ENCODE data around the gene AOPEP. TPM values are rescaled to one million over a fixed set of nuclear protein-coding genes. Genes with fewer than 3 reads are reported as not detected.

The AOPEP gene
- total RNA-seq, 1 donor from 2014 or later: 22.1 TPM

DNA sequence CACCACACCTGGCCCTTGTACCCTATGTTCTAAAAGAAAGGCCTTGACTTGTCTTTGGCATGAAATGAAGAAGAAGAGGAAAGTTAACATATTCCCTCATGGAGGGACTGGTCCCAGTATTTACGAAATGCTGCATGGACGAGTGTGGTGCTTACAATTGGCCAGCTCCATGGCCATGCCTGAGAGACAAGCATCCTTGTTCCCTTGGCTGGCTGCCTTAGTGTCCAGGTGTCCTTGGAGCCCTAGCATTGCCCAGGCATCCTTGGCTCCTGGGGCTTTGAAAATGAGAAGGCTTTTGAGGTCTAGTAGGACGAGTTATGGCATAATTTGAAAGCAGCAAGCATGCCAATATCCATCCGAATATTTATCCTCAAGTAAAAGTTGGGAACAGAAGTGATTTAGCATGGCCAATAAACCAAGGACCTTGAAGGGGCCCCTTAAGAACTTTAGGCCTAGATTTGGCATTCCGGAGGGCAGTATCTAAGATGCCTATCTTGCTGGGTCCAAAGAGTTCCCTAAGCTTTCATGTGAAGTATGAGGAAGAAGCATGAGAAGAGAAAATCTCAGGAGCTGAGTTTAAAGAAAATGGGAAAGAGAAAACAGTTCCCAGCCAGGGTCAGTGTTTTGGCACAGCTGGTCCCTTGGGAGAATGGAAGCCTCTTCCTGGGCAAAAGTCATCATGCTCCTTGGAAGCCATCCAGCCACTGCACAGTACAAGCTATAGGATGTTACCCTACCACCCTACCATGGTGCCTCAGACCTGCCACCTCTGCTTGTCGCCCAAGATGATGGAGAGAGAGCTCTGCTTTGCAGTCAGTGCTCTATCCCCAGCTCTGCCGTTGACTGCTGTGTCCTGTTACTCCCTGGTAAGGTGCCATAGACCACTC, 91.0 kb downstream of the AOPEP start:
- Mint-ChIP-seq H3K4me1 (ENCODE audit: unreplicated experiment) (peaks cover 8% of the 10 kb centered on the region), H3K9me3 (ENCODE audit: unreplicated experiment) (no peaks in the 10 kb centered on the region), H3K27me3 (ENCODE audit: unreplicated experiment) (no peaks in the 10 kb centered on the region), H3K36me3 (ENCODE audit: low read depth, unreplicated experiment) (peaks cover 5% of the 10 kb centered on the region), H3K4me3 (ENCODE audit: unreplicated experiment) (no peak overlapping the region), H3K27ac (ENCODE audit: unreplicated experiment) (no peak overlapping the region)
- DNase-seq (ENCODE audit: low spot score): no peak
- TF ChIP-seq, protein P1, sequence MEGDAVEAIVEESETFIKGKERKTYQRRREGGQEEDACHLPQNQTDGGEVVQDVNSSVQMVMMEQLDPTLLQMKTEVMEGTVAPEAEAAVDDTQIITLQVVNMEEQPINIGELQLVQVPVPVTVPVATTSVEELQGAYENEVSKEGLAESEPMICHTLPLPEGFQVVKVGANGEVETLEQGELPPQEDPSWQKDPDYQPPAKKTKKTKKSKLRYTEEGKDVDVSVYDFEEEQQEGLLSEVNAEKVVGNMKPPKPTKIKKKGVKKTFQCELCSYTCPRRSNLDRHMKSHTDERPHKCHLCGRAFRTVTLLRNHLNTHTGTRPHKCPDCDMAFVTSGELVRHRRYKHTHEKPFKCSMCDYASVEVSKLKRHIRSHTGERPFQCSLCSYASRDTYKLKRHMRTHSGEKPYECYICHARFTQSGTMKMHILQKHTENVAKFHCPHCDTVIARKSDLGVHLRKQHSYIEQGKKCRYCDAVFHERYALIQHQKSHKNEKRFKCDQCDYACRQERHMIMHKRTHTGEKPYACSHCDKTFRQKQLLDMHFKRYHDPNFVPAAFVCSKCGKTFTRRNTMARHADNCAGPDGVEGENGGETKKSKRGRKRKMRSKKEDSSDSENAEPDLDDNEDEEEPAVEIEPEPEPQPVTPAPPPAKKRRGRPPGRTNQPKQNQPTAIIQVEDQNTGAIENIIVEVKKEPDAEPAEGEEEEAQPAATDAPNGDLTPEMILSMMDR (IDR thresholded peaks at IDR 0.05; ENCODE audit: unreplicated experiment): no peak

DNA sequence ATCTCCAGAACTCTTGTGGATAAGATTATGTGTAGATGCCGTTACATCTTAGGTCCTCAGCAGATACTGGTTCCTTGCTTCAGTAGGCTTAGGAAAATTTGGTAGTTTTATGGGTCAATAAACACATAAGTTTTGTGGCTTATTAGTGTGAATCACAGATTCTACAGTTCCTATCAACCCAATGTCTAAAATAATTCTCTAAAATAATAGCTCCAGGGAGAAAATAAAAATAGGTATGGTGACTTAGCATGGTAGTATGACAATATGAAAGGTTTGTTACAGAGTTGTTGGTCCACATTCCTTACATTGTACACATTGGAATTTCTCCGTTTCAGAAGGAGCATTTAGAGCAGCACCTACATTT, 91.7 kb downstream of the AOPEP start:
- H3K4me1 Mint-ChIP-seq (ENCODE audit: unreplicated experiment): peaks cover 8% of the 10 kb centered on the region
- no peak overlapping the region for H3K4me3 Mint-ChIP-seq (ENCODE audit: unreplicated experiment)
- H3K36me3 Mint-ChIP-seq (ENCODE audit: low read depth, unreplicated experiment): peaks cover 5% of the 10 kb centered on the region
- H3K27me3 Mint-ChIP-seq (ENCODE audit: unreplicated experiment): peaks cover 2% of the 10 kb centered on the region
- H3K27ac Mint-ChIP-seq (ENCODE audit: unreplicated experiment): no peak overlapping the region
- DNase-seq (ENCODE audit: low spot score): no peak
- TF ChIP-seq, protein P1 (IDR thresholded peaks at IDR 0.05; ENCODE audit: unreplicated experiment): no peak
- no peaks in the 10 kb centered on the region for H3K9me3 Mint-ChIP-seq (ENCODE audit: unreplicated experiment)

DNA sequence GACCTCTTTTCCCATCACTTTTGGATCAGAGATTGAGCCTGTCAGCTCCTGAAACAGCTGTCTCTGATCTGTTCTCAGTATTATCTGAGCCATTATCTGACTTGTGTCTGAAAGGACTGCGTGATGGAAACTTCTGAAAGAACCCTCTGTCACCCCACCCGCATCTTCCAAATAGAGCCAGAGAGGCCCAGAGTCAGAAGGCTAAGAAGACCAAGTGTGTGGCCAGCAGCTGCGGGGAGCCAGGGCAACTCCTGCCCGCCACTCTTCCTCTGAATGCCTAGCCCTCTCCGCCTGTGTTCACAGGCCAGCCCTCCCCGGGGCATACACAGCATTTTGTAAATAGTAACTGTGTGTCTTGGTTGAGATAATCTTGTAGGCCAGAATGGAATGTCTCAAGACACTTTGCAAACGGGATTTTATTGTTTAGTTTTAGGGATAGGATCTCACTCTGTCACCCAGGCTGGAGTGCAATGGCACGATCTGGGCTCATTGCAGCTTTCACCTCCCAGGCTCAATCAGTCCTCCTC, 92.7 kb downstream of the AOPEP start:
- Mint-ChIP-seq H3K4me3 (ENCODE audit: unreplicated experiment) (no peak overlapping the region), H3K36me3 (ENCODE audit: low read depth, unreplicated experiment) (peaks cover 5% of the 10 kb centered on the region), H3K9me3 (ENCODE audit: unreplicated experiment) (no peaks in the 10 kb centered on the region), H3K27ac (ENCODE audit: unreplicated experiment) (no peak overlapping the region), H3K4me1 (ENCODE audit: unreplicated experiment) (peaks cover 8% of the 10 kb centered on the region), H3K27me3 (ENCODE audit: unreplicated experiment) (peaks cover 2% of the 10 kb centered on the region)
- no peak for DNase-seq (ENCODE audit: low spot score)
- TF ChIP-seq, protein P1 (IDR thresholded peaks at IDR 0.05; ENCODE audit: unreplicated experiment): no peak

DNA sequence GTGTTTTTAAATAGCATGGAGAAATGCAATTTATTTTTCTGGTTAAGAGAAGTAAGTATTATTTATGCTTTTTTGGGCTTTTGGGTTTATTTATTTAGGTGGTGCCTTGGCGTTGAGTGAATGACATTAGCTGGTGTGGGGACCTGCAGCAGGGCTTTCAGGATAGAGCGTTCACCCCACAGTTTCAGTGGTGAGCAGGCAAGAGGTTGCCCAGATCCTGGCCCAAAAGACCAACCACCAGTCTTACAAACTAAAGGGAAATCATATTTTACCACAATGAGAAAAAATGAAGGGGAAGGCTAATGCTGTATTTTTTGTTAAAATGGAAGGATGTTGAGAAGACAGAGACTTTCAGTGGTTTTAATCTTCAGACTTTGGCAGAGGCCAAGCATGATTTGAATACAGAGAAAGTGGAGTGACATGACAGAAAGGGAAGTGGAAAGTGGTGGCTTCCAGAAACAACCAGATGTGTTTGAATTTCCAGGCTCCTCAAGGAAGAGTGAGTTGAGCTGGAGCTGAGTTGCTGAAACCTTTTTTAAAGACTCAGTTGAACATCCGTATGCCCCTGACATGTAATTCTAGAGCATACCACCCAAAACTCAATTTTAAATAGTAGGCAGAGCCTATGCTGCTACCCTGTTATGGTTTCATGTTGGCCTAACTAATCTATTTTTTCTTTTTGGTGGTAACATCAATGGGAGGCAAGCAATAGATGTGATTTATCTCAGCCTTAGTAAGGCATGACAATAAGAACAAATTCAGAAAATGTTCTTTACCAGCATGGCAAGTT, 94.8 kb downstream of the AOPEP start:
- H3K36me3 Mint-ChIP-seq (ENCODE audit: low read depth, unreplicated experiment): peaks cover 2% of the 10 kb centered on the region
- H3K4me1 Mint-ChIP-seq (ENCODE audit: unreplicated experiment): peaks cover 14% of the 10 kb centered on the region
- H3K27ac Mint-ChIP-seq (ENCODE audit: unreplicated experiment): no peak overlapping the region
- DNase-seq (ENCODE audit: low spot score): no peak
- TF ChIP-seq, protein P1 (IDR thresholded peaks at IDR 0.05; ENCODE audit: unreplicated experiment): no peak
- H3K27me3 Mint-ChIP-seq (ENCODE audit: unreplicated experiment): peaks cover 2% of the 10 kb centered on the region
- H3K9me3 Mint-ChIP-seq (ENCODE audit: unreplicated experiment): no peaks in the 10 kb centered on the region
- no peak overlapping the region for H3K4me3 Mint-ChIP-seq (ENCODE audit: unreplicated experiment)
